ENCODE measurements around the gene KIDINS220.

Gene KIDINS220

GRCh38 chr2:8728305-8729015 lies 109.0 kb downstream of the KIDINS220 start:
- no peak overlapping the region for H3K4me3 ChIP-seq (ENCODE audit: low read depth, low read length)
- TF ChIP-seq CTCF (IDR thresholded peaks at IDR 0.05; ENCODE audit: insufficient read depth, low read depth, low read length, missing control alignments), result no peak
- no peak for DNase-seq (ENCODE audit: low read depth)

- no peak for TF ChIP-seq CTCF (IDR thresholded peaks at IDR 0.05; ENCODE audit: insufficient read depth, low read depth, low read length, missing control alignments)
- no peak for DNase-seq (ENCODE audit: low read depth)
- no peak overlapping the region for H3K4me3 ChIP-seq (ENCODE audit: low read depth, low read length)
Measured at GRCh38 chr2:8725838-8726237, 111.6 kb downstream of the KIDINS220 start.

GRCh38 chr2:8722986-8723385 lies 114.4 kb downstream of the KIDINS220 start:
- no peak for TF ChIP-seq CTCF (IDR thresholded peaks at IDR 0.05; ENCODE audit: insufficient read depth, low read depth, low read length, missing control alignments)
- no peak for DNase-seq (ENCODE audit: low read depth)
- no peak overlapping the region for H3K4me3 ChIP-seq (ENCODE audit: low read depth, low read length)

GRCh38 chr2:8721410-8721809 lies 116.0 kb downstream of the KIDINS220 start:
- H3K4me3 ChIP-seq (ENCODE audit: low read depth, low read length), result no peak overlapping the region
- TF ChIP-seq CTCF (IDR thresholded peaks at IDR 0.05; ENCODE audit: insufficient read depth, low read depth, low read length, missing control alignments), result no peak
- no peak for DNase-seq (ENCODE audit: low read depth)

- no peak overlapping the region for H3K4me3 ChIP-seq (ENCODE audit: low read depth, low read length)
- no peak for TF ChIP-seq CTCF (IDR thresholded peaks at IDR 0.05; ENCODE audit: insufficient read depth, low read depth, low read length, missing control alignments)
- no peak for DNase-seq (ENCODE audit: low read depth)
Measured at GRCh38 chr2:8720741-8721140, 116.7 kb downstream of the KIDINS220 start.

GRCh38 chr2:8719528-8719927 lies 117.9 kb downstream of the KIDINS220 start:
- DNase-seq (ENCODE audit: low read depth), result no peak
- no peak for TF ChIP-seq CTCF (IDR thresholded peaks at IDR 0.05; ENCODE audit: insufficient read depth, low read depth, low read length, missing control alignments)
- H3K4me3 ChIP-seq (ENCODE audit: low read depth, low read length), result no peak overlapping the region

- no peak for TF ChIP-seq CTCF (IDR thresholded peaks at IDR 0.05; ENCODE audit: insufficient read depth, low read depth, low read length, missing control alignments)
- no peak for DNase-seq (ENCODE audit: low read depth)
- H3K4me3 ChIP-seq (ENCODE audit: low read depth, low read length), result no peak overlapping the region
Measured at GRCh38 chr2:8714971-8715370, 122.4 kb downstream of the KIDINS220 start.

All from GM12865 (cell line).